Stimulated activated CD8-positive, alpha-beta memory T cell treated with anti-CD3 and anti-CD28 coated beads, Interleukin-7, amount 100 ng/mL, for 1 hour (primary cell): ENCODE data around the gene AEBP2.
"Not testable (repeated sequence)": the region's sequence is repeated elsewhere in the genome, so short reads cannot be mapped to it uniquely, and the experiment has no call there.

Source experiments
- DNase-seq, 2 donors: peaks; one replicate each; pipeline ENCODE4 v3.0.0-alpha.2; 2020; ENCODE audit warnings: low read depth in 2 of 2

The AEBP2 gene

GRCh38 chr12:19421503-19422282 is 17.6 kb upstream of the AEBP2 start:
- no peak for DNase-seq

GRCh38 chr12:19423166-19423930 is 15.9 kb upstream of the AEBP2 start:
- no peak for DNase-seq

GRCh38 chr12:19428246-19428645 is 11.0 kb upstream of the AEBP2 start:
- DNase-seq = no peak

GRCh38 chr12:19429491-19429890 is 9.8 kb upstream of the AEBP2 start:
- not testable (repeated sequence) for DNase-seq

- no peak for DNase-seq
These were observed 8.3 kb upstream of the AEBP2 start for GRCh38 chr12:19430988-19431387.

GRCh38 chr12:19431407-19432308 is 7.6 kb upstream of the AEBP2 start:
- no peak for DNase-seq

- no peak for DNase-seq
These were observed 6.8 kb upstream of the AEBP2 start for GRCh38 chr12:19432309-19433170.

- DNase-seq = no peak
These were observed 4.8 kb upstream of the AEBP2 start for GRCh38 chr12:19434538-19434937.

- no peak for DNase-seq
These were observed 3.3 kb upstream of the AEBP2 start for GRCh38 chr12:19435831-19436497.

- DNase-seq = no peak
These were observed 2.4 kb upstream of the AEBP2 start for GRCh38 chr12:19436931-19437330.

- no peak for DNase-seq
These were observed 1.3 kb upstream of the AEBP2 start for GRCh38 chr12:19437996-19438395.

GRCh38 chr12:19440019-19440858 is 947 bp downstream of the AEBP2 start:
- peak; percentile 28 to 33 for DNase-seq

- no peak for DNase-seq
These were observed 1.6 kb downstream of the AEBP2 start for GRCh38 chr12:19440916-19441315.

- DNase-seq = no peak
These were observed 4.3 kb downstream of the AEBP2 start for GRCh38 chr12:19443585-19443984.

GRCh38 chr12:19444097-19444496 is 4.8 kb downstream of the AEBP2 start:
- DNase-seq = no peak

- DNase-seq = no peak
These were observed 8.1 kb downstream of the AEBP2 start for GRCh38 chr12:19447386-19447785.

- DNase-seq = no peak
These were observed 10.5 kb downstream of the AEBP2 start for GRCh38 chr12:19449814-19450213.

- DNase-seq = no peak
These were observed 11.1 kb downstream of the AEBP2 start for GRCh38 chr12:19450362-19450761.

- no peak for DNase-seq
These were observed 11.9 kb downstream of the AEBP2 start for GRCh38 chr12:19451196-19451595.

GRCh38 chr12:19453961-19454360 is 14.7 kb downstream of the AEBP2 start:
- no peak for DNase-seq
